Spleen (tissue), 11 donors: ENCODE data around the gene VMP1. TPM values are rescaled to one million over a fixed set of nuclear protein-coding genes. Genes with fewer than 3 reads are reported as not detected.
A peak's percentile ranks its signal among the peaks of the same experiment; 100 is the strongest.
"Not testable (repeated sequence)": the region's sequence is repeated elsewhere in the genome, so short reads cannot be mapped to it uniquely, and the experiment has no call there.

ENCODE experiments used
- DNase-seq: peaks from one replicate; pipeline ENCODE4 v3.0.0-alpha.2; 2020
- H3K27ac ChIP-seq, 8 donors: fragments of 200-600 bp; sonication (generic) in 7 of 8; 1 replicate in 4 of 8; 2 replicates in 4 of 8; pipeline versions ENCODE4 v1.5.0 to v1.8.0; 2016 to 2021; ENCODE audit warnings: inconsistent platforms in 4 of 8, mild to moderate bottlenecking in 4 of 8, moderate library complexity in 1 of 8
- H3K27me3 ChIP-seq, 7 donors: fragments of 200-600 bp; sonication (generic) in 6 of 7; replicated peaks in 1 of 7; 1 replicate in 4 of 7; 2 replicates in 3 of 7; pipeline versions ENCODE4 v1.5.0 to v1.8.0; 2016 to 2021; ENCODE audit warnings: inconsistent platforms in 3 of 7, mild to moderate bottlenecking in 1 of 7
- H3K36me3 ChIP-seq, 6 donors: fragments of 200-600 bp; sonication (generic) in 5 of 6; 1 replicate in 4 of 6; 2 replicates in 2 of 6; pipeline versions ENCODE4 v1.5.0 to v1.8.0; 2016 to 2021; ENCODE audit warnings: inconsistent platforms in 2 of 6
- H3K4me1 ChIP-seq, 6 donors: fragments of 200-600 bp; sonication (generic) in 5 of 6; 1 replicate in 3 of 6; 2 replicates in 3 of 6; pipeline versions ENCODE4 v1.5.0 to v1.8.0; 2016 to 2021; ENCODE audit warnings: inconsistent platforms in 3 of 6
- H3K4me3 ChIP-seq, 8 donors: fragments of 200-600 bp; sonication (generic) in 7 of 8; 1 replicate in 4 of 8; 2 replicates in 4 of 8; pipeline versions ENCODE4 v1.5.0 to v1.8.0; 2016 to 2021; ENCODE audit warnings: inconsistent platforms in 4 of 8, mild to moderate bottlenecking in 4 of 8, moderate library complexity in 2 of 8
- H3K9me3 ChIP-seq, 8 donors: fragments of 200-600 bp; sonication (generic) in 7 of 8; 1 replicate in 4 of 8; 2 replicates in 4 of 8; pipeline versions ENCODE4 v1.5.0 to v1.8.0; 2016 to 2021; ENCODE audit warnings: inconsistent platforms in 4 of 8
- CTCF ChIP-seq, 11 experiments: fragments of 200-600 bp in 7 of 11; fragments of 450-650 bp in 4 of 11; sonication (generic) in 4 of 11; IDR thresholded peaks in 8 of 11; conservative IDR thresholded peaks in 3 of 11; 1 replicate in 7 of 11; 2 replicates in 4 of 11; pipeline versions ENCODE4 v1.4.0 to v1.8.0; 2016 to 2021; ENCODE audit warnings: antibody characterized with exemption in 11 of 11, inconsistent platforms in 4 of 11, mild to moderate bottlenecking in 1 of 11
- POLR2A ChIP-seq, 3 donors: fragments of 450-650 bp; IDR thresholded peaks; one replicate each; pipeline ENCODE4 v1.5.1; 2017; ENCODE audit warnings: antibody characterized with exemption in 3 of 3, mild to moderate bottlenecking in 1 of 3
- POLR2AphosphoS5 ChIP-seq, 3 donors: sonication (generic); formaldehyde crosslinking; IDR thresholded peaks; one replicate each; pipeline ENCODE4 v1.5.1; 2017; ENCODE audit warnings: antibody characterized with exemption in 3 of 3
- WGBS, 5 donors: extraction: QIAGEN DNeasy Blood & Tissue Kit in 3 of 5; methylation state at CpG; one replicate each; pipeline versions ENCODE4 v1.1.5 to v1.1.7; 2013 to 2018; 5-methylcytosine and 5-hydroxymethylcytosine counted together
- intact Hi-C: fragments of 100-400 bp; cut with DNase I; formaldehyde crosslinking; loops from one replicate; pipeline ENCODE4 v1.15.0; 2023; ENCODE audit warnings: low total_unique reads
- polyA plus RNA-seq, 3 donors: library from polyadenylated mRNA; stranded (reverse); fragments of 200-250 nt; gene quantifications; one replicate each; pipeline ENCODE4 v1.2.1, GENCODE V29; 2013
- total RNA-seq, 7 donors: library from RNA; depleted of rRNA in 3 of 7; stranded (reverse); fragments of >200 nt in 3 of 7; fragmentation: NEBNext Ultra II Directional in 4 of 7; extraction: Animal tissue kit (Norgen Biotek cat#: 25700) in 4 of 7; gene quantifications; one replicate each; pipeline versions ENCODE4 v1.1.0 to v1.2.1, GENCODE V29; 2016 to 2021
- donor health status: healthy with polysubstance abuse.
- donor health status: DM: no; HTN: no; CAD: no; lungs with moderate emphysema.
- donor health status: DM: no; HTN: no; CAD: no.
- donor health status: Bipolar disorder and iron deficiency.
- donor health status: healthy.
- donor health status: DM: no; HTN: no; CAD: no.
- donor health status: DM: yes; HTN: yes; CAD: no.

Gene VMP1
- total and polyA plus RNA-seq, 10 donors, result 53.2 to 649 (median 304) TPM

- H3K27ac ChIP-seq, result peak overlapping the region in 7 of 8 donors; percentile 13 to 73 (median 56)
- intact Hi-C loops, result loop anchor here (5.0 kb wide), 1 partner anchor 99 kb away; no protein-coding TSS in a partner anchor
- no peak for DNase-seq
- H3K36me3 ChIP-seq, result peaks cover 0 to 72% (median 4%) of the 10 kb centered on the region in 6 donors
- 22 to 30% (median 28%) methylated on average over 3 of the region's 3 CpGs for WGBS, 5 donors
- no peaks in the 10 kb centered on the region for H3K27me3 ChIP-seq
- TF ChIP-seq POLR2A (IDR thresholded peaks at IDR 0.05) (no peak), POLR2AphosphoS5 (IDR thresholded peaks at IDR 0.05) (no peak), CTCF (IDR thresholded peaks at IDR 0.05 in 8 of 11, conservative IDR thresholded peaks at IDR 0.05 in 3 of 11) (peak; percentile 32 to 80 (median 72))
- peak overlapping the region in 1 of 8 donors; percentile 19 for H3K4me3 ChIP-seq
- H3K4me1 ChIP-seq, result peaks cover 0 to 57% (median 26%) of the 10 kb centered on the region in 6 donors
- peaks cover 0 to 3% (median under 1%) of the 10 kb centered on the region in 8 donors for H3K9me3 ChIP-seq
Measured at GRCh38 chr17:59753522-59754467, 46.3 kb downstream of the VMP1 start.

GRCh38 chr17:59754552-59754951 lies 47.1 kb downstream of the VMP1 start:
- H3K4me3 ChIP-seq, result no peak overlapping the region
- DNase-seq, result no peak
- peaks cover 0 to 69% (median 4%) of the 10 kb centered on the region in 6 donors for H3K36me3 ChIP-seq
- TF ChIP-seq CTCF (IDR thresholded peaks at IDR 0.05 in 8 of 11, conservative IDR thresholded peaks at IDR 0.05 in 3 of 11) (no peak), POLR2AphosphoS5 (IDR thresholded peaks at IDR 0.05) (no peak), POLR2A (IDR thresholded peaks at IDR 0.05) (no peak)
- H3K27me3 ChIP-seq, result no peaks in the 10 kb centered on the region
- H3K9me3 ChIP-seq, result peaks cover 0 to 10% (median 6%) of the 10 kb centered on the region in 8 donors
- H3K4me1 ChIP-seq, result peaks cover 0 to 57% (median 26%) of the 10 kb centered on the region in 6 donors
- intact Hi-C loops, result loop anchor here (5.0 kb wide), 1 partner anchor 98 kb away; no protein-coding TSS in a partner anchor
- peak overlapping the region in 7 of 8 donors; percentile 13 to 73 (median 56) for H3K27ac ChIP-seq

- intact Hi-C loops, result not testable (repeated sequence)
- WGBS, 5 donors, result 94 to 98% (median 97%) methylated on average over 12 of the region's 12 CpGs
Measured at GRCh38 chr17:59755069-59755468, 47.6 kb downstream of the VMP1 start.

GRCh38 chr17:59756236-59756818 lies 48.9 kb downstream of the VMP1 start:
- Histone ChIP-seq H3K4me1 (peaks cover 0 to 67% (median 30%) of the 10 kb centered on the region in 6 donors), H3K27me3 (no peaks in the 10 kb centered on the region), H3K9me3 (peaks cover 0 to 11% (median 6%) of the 10 kb centered on the region in 8 donors), H3K4me3 (no peak overlapping the region), H3K36me3 (peaks cover 0 to 69% (median 4%) of the 10 kb centered on the region in 6 donors), H3K27ac (peak overlapping the region in 5 of 8 donors; percentile 35 to 57 (median 39))
- whole genome bisulfite sequencing, 5 donors, result 73 to 84% (median 82%) methylated on average over 3 of the region's 3 CpGs
- intact Hi-C loops, result no loop called here
- no peak for DNase-seq
- no peak for TF ChIP-seq POLR2AphosphoS5 (IDR thresholded peaks at IDR 0.05)
- TF ChIP-seq POLR2A (IDR thresholded peaks at IDR 0.05), result no peak
- no peak for TF ChIP-seq CTCF (IDR thresholded peaks at IDR 0.05 in 8 of 11, conservative IDR thresholded peaks at IDR 0.05 in 3 of 11)

More at GRCh38 chr17:59755069-59755468, 47.6 kb downstream of the VMP1 start:
- not testable (repeated sequence) for H3K27me3 ChIP-seq, H3K4me3 ChIP-seq, DNase-seq
- H3K9me3 ChIP-seq, result peaks cover 0 to 11% (median 6%) of the 10 kb centered on the region in 8 donors
- peaks cover 0 to 65% (median 4%) of the 10 kb centered on the region in 6 donors for H3K36me3 ChIP-seq
- H3K4me1 ChIP-seq, result peaks cover 0 to 60% (median 27%) of the 10 kb centered on the region in 6 donors
- peak overlapping the region in 4 of 8 donors; percentile 56 to 73 (median 62) for H3K27ac ChIP-seq
